ENCODE results near the gene SERPINE3. TPM values are rescaled to one million over a fixed set of nuclear protein-coding genes. Genes with fewer than 3 reads are reported as not detected.

Gene SERPINE3
- polyA plus RNA-seq, 3 donors, result not detected

GRCh38 chr13:51317262-51317661, 22.2 kb upstream of the SERPINE3 start:
- Histone ChIP-seq H3K9ac (ENCODE audit: insufficient read depth, low read length, poor library complexity, severe bottlenecking) (no peak overlapping the region), H2AFZ (ENCODE audit: insufficient read depth, low read depth, low read length, poor library complexity, severe bottlenecking) (no peak overlapping the region), H3K27me3 (ENCODE audit: control insufficient read depth in 2 of 2, insufficient read depth in 2 of 2, low read length in 2 of 2) (no peaks in the 10 kb centered on the region), H3K36me3 (replicated peaks in 1 of 2; ENCODE audit: control insufficient read depth in 1 of 2, insufficient read depth in 2 of 2, low read length in 2 of 2) (no peaks in the 10 kb centered on the region), H3K4me2 (replicated peaks; ENCODE audit: extremely low read depth, low read length, poor library complexity, severe bottlenecking) (no peak overlapping the region), H4K20me1 (ENCODE audit: insufficient read depth, low read length) (no peaks in the 10 kb centered on the region), H3K4me3 (replicated peaks in 1 of 3; ENCODE audit: low read depth in 2 of 3, low read length in 3 of 3) (no peak overlapping the region), H3K79me2 (ENCODE audit: insufficient read depth, low read length) (no peaks in the 10 kb centered on the region), H3K4me1 (ENCODE audit: control insufficient read depth in 1 of 2, insufficient read depth in 2 of 2, low read length in 2 of 2) (no peaks in the 10 kb centered on the region), H3K27ac (ENCODE audit: low read depth in 1 of 2, low read length in 2 of 2) (no peak overlapping the region), H3K9me3 (replicated peaks in 1 of 2; ENCODE audit: control insufficient read depth in 1 of 2, insufficient read depth in 1 of 2, low read length in 2 of 2) (no peaks in the 10 kb centered on the region)
- intact Hi-C loops (cut with micrococcal nuclease), result no loop called here
- Mint-ChIP-seq H3K27ac (no peak overlapping the region), H3K36me3 (no peaks in the 10 kb centered on the region), H3K4me1 (no peaks in the 10 kb centered on the region), H3K27me3 (ENCODE audit: low read depth in 3 of 3) (peaks cover 0 to 7% (median 5%) of the 10 kb centered on the region in 3 donors), H3K4me3 (no peak overlapping the region), H3K9me3 (no peaks in the 10 kb centered on the region)
- TF ChIP-seq CTCF (IDR thresholded peaks at IDR 0.05), result no peak
- no peak for DNase-seq
- 100% methylated on average over 1 of the region's 1 CpG for WGBS (ENCODE audit: insufficient coverage)

GRCh38 chr13:51318015-51318414, 21.5 kb upstream of the SERPINE3 start:
- Mint-ChIP-seq H3K27me3 (ENCODE audit: low read depth in 3 of 3) (peaks cover 0 to 5% (median 4%) of the 10 kb centered on the region in 3 donors), H3K4me1 (no peaks in the 10 kb centered on the region), H3K4me3 (no peak overlapping the region), H3K9me3 (no peaks in the 10 kb centered on the region), H3K36me3 (no peaks in the 10 kb centered on the region), H3K27ac (no peak overlapping the region)
- Histone ChIP-seq H3K4me1 (ENCODE audit: control insufficient read depth in 1 of 2, insufficient read depth in 2 of 2, low read length in 2 of 2) (no peaks in the 10 kb centered on the region), H3K9me3 (replicated peaks in 1 of 2; ENCODE audit: control insufficient read depth in 1 of 2, insufficient read depth in 1 of 2, low read length in 2 of 2) (no peaks in the 10 kb centered on the region), H3K4me2 (replicated peaks; ENCODE audit: extremely low read depth, low read length, poor library complexity, severe bottlenecking) (no peak overlapping the region), H3K27ac (ENCODE audit: low read depth in 1 of 2, low read length in 2 of 2) (no peak overlapping the region), H4K20me1 (ENCODE audit: insufficient read depth, low read length) (no peaks in the 10 kb centered on the region), H2AFZ (ENCODE audit: insufficient read depth, low read depth, low read length, poor library complexity, severe bottlenecking) (no peak overlapping the region), H3K79me2 (ENCODE audit: insufficient read depth, low read length) (no peaks in the 10 kb centered on the region), H3K4me3 (replicated peaks in 1 of 3; ENCODE audit: low read depth in 2 of 3, low read length in 3 of 3) (no peak overlapping the region), H3K36me3 (replicated peaks in 1 of 2; ENCODE audit: control insufficient read depth in 1 of 2, insufficient read depth in 2 of 2, low read length in 2 of 2) (no peaks in the 10 kb centered on the region), H3K27me3 (ENCODE audit: control insufficient read depth in 2 of 2, insufficient read depth in 2 of 2, low read length in 2 of 2) (no peaks in the 10 kb centered on the region), H3K9ac (ENCODE audit: insufficient read depth, low read length, poor library complexity, severe bottlenecking) (no peak overlapping the region)
- DNase-seq, result no peak
- WGBS (ENCODE audit: insufficient coverage), result 100% methylated on average over 1 of the region's 2 CpGs
- TF ChIP-seq CTCF (IDR thresholded peaks at IDR 0.05), result no peak
- intact Hi-C loops (cut with micrococcal nuclease), result no loop called here

All from CD14-positive monocyte (primary cell).